Esophagus squamous epithelium (tissue), 4 donors: Measurements from ENCODE around the gene KRTAP5-5.
"Not testable (repeated sequence)": the region's sequence is repeated elsewhere in the genome, so short reads cannot be mapped to it uniquely, and the experiment has no call there.

ENCODE experiments used
- POLR2A ChIP-seq, 4 donors: fragments of 450-650 bp; IDR thresholded peaks; one replicate each; pipeline ENCODE4 v1.6.1; 2017; ENCODE audit warnings: antibody characterized with exemption in 4 of 4, mild to moderate bottlenecking in 4 of 4, moderate library complexity in 3 of 4
- TF ChIP-seq, protein P1 (sequence below), 6 experiments: fragments of 450-650 bp in 4 of 6; fragments of 200-600 bp in 2 of 6; sonication (generic) in 2 of 6; IDR thresholded peaks; one replicate each; pipeline ENCODE4 v1.5.1; 2016 to 2019; ENCODE audit warnings: antibody characterized with exemption in 6 of 6, mild to moderate bottlenecking in 4 of 6, moderate library complexity in 4 of 6

DNA sequence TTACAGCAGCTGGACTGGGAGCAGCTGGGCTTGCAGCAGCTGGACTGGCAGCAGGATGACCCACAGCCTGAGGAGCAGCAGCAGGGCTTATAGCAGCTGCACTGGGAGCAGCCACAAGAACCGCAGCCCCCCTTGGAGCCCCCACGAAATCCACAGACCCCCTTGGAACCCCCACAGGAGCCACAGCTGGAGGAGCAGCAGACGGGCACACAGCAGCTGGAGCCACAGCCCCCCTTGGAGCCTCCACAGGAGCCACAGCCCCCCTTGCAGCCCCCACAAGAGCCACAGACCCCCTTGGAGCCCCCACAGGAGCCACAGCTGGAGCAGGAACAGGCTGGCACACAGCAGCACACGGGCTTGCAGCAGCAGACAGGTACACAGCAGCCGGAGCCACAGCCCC is 21.7 kb upstream of the KRTAP5-5 start:
- TF ChIP-seq, protein P1, sequence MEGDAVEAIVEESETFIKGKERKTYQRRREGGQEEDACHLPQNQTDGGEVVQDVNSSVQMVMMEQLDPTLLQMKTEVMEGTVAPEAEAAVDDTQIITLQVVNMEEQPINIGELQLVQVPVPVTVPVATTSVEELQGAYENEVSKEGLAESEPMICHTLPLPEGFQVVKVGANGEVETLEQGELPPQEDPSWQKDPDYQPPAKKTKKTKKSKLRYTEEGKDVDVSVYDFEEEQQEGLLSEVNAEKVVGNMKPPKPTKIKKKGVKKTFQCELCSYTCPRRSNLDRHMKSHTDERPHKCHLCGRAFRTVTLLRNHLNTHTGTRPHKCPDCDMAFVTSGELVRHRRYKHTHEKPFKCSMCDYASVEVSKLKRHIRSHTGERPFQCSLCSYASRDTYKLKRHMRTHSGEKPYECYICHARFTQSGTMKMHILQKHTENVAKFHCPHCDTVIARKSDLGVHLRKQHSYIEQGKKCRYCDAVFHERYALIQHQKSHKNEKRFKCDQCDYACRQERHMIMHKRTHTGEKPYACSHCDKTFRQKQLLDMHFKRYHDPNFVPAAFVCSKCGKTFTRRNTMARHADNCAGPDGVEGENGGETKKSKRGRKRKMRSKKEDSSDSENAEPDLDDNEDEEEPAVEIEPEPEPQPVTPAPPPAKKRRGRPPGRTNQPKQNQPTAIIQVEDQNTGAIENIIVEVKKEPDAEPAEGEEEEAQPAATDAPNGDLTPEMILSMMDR (IDR thresholded peaks at IDR 0.05): not testable (repeated sequence)
- TF ChIP-seq POLR2A (IDR thresholded peaks at IDR 0.05): not testable (repeated sequence)
